Activated T-cell treated with anti-CD3 and anti-CD28 coated beads, Interleukin-2, amount 50 U/mL, for 1 hour (primary cell): ENCODE data around the gene NTPCR.
"Not testable (repeated sequence)": the region's sequence is repeated elsewhere in the genome, so short reads cannot be mapped to it uniquely, and the experiment has no call there.

Source experiments
- DNase-seq: peaks from one replicate; pipeline ENCODE4 v3.0.0-alpha.2; 2020

The NTPCR gene

GRCh38 chr1:232950197-232951176, at the start of gene NTPCR:
Gene NTPCR (plus strand): TSS chr1:232950611. CDS start chr1:232950711, 100 bp downstream.
- DNase-seq = peak; percentile 95

- DNase-seq = no peak
These were observed 49.6 kb upstream of the NTPCR start for GRCh38 chr1:232900818-232901217.

- no peak for DNase-seq
These were observed 49.2 kb upstream of the NTPCR start for GRCh38 chr1:232901255-232901654.

DNA sequence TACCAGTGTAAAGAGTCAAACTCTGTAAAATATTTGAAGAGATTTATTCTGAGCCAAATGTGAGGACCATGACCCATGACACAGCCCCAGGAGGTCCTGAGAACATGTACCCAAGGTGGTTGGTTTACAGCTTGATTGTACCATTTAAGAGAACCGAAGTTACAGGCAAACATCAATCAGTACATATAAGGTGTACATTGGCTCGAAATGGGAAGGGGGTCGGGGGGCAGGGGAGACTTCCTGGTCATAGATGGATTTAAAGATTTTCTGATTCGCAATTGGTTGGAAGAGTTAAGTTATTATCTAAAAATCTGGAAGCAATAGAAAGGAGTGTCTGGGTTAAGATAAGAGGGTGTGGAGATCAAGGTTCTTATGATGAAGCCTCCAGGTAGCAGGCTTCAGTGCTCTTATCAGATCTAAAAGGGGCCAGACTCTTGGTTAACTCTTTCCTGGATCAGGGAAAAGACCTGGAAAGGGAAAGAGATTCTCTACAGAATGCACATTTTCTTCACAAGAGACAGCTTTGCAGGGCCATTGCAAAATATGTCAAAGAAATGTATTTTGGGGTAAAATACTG, 47.5 kb upstream of the NTPCR start:
- DNase-seq = no peak

GRCh38 chr1:232904131-232904530, 46.3 kb upstream of the NTPCR start:
- no peak for DNase-seq

- no peak for DNase-seq
These were observed 45.8 kb upstream of the NTPCR start for GRCh38 chr1:232904566-232904965.

DNA sequence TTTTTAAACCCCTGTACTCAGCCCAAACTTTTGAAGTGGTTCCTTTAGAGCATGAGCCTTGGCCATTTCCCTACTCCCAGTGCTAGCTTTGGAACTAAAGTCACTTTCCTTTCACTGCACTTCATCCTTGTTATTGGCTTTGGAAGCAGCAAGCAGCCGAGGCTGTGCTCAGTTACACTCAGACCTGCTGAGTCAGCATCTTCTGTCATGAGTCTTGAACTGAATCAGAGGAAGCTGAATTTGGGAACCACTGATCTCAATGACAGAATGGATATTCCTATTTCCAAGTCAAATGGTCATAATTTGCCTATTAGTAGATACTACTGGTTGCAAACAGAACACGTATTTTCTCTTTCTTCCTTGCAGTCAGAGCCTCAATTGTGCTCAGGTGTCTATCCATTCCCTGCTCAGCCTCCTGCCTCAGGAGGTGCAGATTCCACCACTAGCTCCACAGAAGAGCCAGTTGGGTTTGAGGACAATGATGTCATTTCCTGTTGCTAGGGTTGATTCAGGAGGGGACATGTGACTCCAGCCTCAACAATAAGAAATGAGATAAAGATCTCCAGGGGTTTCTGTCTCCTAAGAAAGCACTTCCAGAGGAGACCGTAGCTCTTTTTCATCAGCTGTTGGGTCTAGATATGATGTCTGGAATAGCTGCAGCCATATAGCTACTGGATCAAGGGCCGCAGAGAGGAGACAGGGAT, 44.9 kb upstream of the NTPCR start:
- no peak for DNase-seq

DNA sequence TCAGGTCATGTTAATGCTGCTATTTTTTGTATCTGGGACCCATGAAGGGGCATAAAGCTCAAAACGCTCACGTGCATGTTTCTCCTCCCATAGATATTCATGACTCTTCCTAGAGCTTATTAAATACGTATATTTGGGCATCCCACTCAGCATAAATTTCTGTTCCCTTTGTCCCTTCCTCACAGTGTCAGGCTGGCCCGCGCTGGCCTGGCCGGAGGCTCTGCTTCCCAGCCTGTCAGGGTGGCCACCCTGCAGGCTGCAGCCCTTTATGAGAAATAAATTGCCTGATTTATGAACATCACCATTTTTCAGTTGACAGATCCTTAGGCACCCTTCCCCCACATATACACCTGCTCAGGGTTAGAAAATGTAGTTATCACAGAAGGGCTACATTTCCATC, 44.0 kb upstream of the NTPCR start:
- no peak for DNase-seq

DNA sequence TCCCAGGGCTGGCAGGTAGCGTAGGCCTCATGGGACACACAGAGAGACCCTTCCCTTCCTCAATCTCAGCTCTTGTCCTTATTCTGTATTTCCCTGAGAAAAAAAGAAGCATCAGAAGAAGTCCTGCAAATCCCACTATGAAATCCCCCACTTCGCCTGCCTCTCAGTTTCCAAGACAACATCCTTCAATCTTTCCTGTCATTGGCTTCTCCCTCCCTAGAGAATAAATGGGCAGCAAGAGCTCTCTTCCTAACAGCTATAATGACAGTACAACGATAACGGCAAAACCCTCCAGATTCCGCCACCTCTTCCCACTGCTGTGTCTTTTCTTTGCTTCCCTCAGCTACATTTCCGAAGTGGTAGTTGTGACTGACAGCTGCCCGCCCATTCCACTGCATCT, 41.6 kb upstream of the NTPCR start:
- DNase-seq = no peak

DNA sequence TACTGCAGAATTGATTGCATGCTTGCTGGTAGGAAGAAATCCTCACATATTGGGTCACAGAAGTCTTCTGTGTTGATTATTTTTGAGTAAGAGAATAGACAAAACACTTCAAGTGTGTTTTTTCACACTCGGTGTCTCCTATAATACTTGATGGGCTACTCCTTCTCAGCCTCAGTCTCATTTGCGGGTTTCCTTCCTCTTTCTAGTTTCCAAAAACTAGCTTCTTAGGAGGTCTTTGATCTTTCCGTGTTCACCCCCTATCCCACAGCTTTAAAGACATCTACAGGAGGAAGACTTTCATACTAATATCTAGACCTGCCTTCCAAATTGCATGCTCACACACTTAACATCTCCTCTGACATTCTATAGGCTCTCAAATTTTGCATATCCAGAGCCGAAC, 40.7 kb upstream of the NTPCR start:
- no peak for DNase-seq

GRCh38 chr1:232911027-232911599, 39.3 kb upstream of the NTPCR start:
- DNase-seq = no peak

DNA sequence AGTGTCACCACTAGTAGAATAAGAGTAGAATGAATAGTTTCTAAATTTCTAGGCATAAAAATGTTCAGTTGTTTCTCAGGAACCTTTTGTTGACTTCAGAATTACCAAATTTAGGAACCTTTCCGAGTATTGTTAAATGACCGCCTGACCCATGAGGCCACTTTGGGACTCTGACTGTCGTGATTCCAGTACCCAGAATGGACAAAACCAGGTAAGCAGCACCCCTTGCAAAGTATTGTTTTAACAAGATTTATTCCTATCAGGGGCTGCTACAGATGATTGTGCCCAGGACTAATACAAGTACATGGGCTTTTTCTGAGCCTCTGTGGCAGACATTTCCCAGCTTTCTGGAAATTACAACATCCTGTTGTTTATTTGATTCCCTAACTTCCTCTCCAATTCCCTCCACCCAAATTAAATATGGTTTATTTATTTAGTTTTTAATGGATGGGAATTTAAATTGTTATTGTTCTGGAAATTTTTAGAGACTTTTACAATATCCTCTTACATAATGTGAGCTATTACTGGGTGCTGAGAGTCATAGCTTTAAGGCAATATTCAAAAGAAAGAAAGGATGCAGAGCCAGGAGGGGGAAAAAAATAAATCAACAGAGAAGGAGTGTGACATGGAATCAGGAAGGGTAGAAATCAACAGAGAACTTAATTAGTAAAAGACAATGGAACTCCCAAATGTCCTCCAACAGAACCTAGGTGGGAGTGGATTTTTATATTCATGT, 37.4 kb upstream of the NTPCR start:
- no peak for DNase-seq

- DNase-seq = not testable (repeated sequence)
These were observed 36.1 kb upstream of the NTPCR start for GRCh38 chr1:232914271-232914670.

- no peak for DNase-seq
These were observed 35.2 kb upstream of the NTPCR start for GRCh38 chr1:232915212-232915611.

GRCh38 chr1:232917053-232917452, 33.4 kb upstream of the NTPCR start:
- no peak for DNase-seq

GRCh38 chr1:232921381-232921780, 29.0 kb upstream of the NTPCR start:
- no peak for DNase-seq

DNA sequence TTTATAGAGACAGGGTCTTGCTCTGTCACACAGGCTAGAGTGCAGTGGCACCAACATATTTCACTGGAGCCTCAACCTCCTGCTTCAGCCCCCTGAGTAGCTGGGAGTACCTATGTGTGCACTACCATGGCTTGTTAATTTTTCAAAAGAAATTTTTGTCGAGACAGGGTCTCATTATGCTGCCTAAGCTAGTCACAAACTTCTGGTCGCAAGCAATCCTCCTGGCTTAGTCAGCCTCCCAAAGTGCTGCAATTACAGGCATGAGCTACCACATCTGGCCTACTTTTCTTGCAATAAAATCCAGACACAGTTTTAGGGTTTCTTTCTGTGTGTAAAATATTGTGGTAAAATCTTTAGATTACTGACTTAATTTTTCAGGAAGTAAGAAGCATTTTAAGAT, 27.9 kb upstream of the NTPCR start:
- no peak for DNase-seq

DNA sequence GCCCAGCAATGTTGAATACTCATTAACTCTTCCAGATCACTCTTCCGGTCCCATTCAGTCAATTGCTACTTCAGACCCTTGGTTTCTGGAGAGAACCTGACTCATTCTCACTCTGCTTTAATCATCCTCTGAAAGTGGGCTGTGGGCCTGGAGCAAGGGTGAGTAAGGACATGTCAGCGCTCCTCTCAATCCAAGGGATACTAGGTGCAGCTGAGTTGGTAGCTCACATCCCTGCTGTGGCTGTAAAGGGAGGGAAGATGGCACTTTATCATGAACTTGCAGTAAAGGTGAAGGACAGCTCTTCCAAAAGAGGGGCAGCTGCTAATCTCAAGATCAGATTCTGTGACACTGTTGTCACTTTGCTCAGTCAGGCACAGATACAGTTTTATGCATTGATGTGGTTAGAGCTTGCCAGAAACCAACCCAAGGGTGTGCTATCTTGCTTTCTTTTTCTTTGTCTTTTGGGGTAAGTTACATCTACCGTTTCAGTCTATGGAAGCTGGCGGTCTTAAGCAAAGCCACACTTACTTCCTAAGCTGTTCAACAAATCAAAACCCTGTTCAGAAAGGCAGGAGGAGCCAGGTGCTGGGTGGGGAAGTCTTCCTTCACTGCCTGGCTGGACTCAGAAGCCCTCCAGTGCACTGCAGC, 26.5 kb upstream of the NTPCR start:
- peak; percentile 31 for DNase-seq

- no peak for DNase-seq
These were observed 25.5 kb upstream of the NTPCR start for GRCh38 chr1:232924874-232925273.

- no peak for DNase-seq
These were observed 24.8 kb upstream of the NTPCR start for GRCh38 chr1:232925421-232926220.

- not testable (repeated sequence) for DNase-seq
These were observed 23.2 kb upstream of the NTPCR start for GRCh38 chr1:232927166-232927565.
